IMR-90 (cell line): ENCODE measurements around the gene FTHL17. TPM values are rescaled to one million over a fixed set of nuclear protein-coding genes. Genes with fewer than 3 reads are reported as not detected.

Experiments
- ATAC-seq: fragments of 200-7000 bp; cut with Tn5 transposase; 2 replicates; pipeline ENCODE4 v1.9.1; 2020; ENCODE audit warnings: low read depth, mild to moderate bottlenecking, moderate library complexity
- BruUV-seq: library from RNA; stranded (reverse); fragments of 400-500 nt; replicated peaks from 2 replicates; lab custom pipeline; 2021; lab: Mats Ljungman, UMichigan
- CTCF ChIA-PET: fragments of 300-600 bp; formaldehyde crosslinking; extraction: SDS; loops from one replicate; lab custom pipeline; 2021; ENCODE audit warnings: antibody characterized with exemption; lab: Yijun Ruan, JAX
- POLR2A ChIA-PET: fragments of 300-600 bp; sonication (Branson Sonifier 250); formaldehyde crosslinking; loops from one replicate; lab custom pipeline; 2022; ENCODE audit warnings: antibody characterized with exemption; ENCODE audit not compliant: unreplicated experiment; lab: Charles Lee
- DNase-seq: peaks from one replicate; pipeline ENCODE4 v3.0.0; 2013
- H2AFZ ChIP-seq: replicated peaks from 2 replicates; pipeline ENCODE3; 2013; ENCODE audit warnings: low read length, mild to moderate bottlenecking; ENCODE audit not compliant: poor library complexity
- H2AK5ac ChIP-seq: 2 replicates; pipeline ENCODE4 v1.6.1; 2013; ENCODE audit warnings: low read depth, low read length, inconsistent platforms
- H2AK9ac ChIP-seq: replicated peaks from 2 replicates; pipeline ENCODE3; 2013; ENCODE audit warnings: mild to moderate bottlenecking, low read depth, low read length, moderate library complexity; ENCODE audit not compliant: poor library complexity
- H2BK120ac ChIP-seq: 2 replicates; pipeline ENCODE4 v1.6.1; 2013; ENCODE audit warnings: low read depth, low read length, inconsistent platforms
- H2BK15ac ChIP-seq: 3 replicates; pipeline ENCODE4 v1.6.1; 2013; ENCODE audit warnings: low read depth, low read length, inconsistent platforms
- H2BK20ac ChIP-seq: 2 replicates; pipeline ENCODE4 v1.6.1; 2013; ENCODE audit warnings: low read depth, mild to moderate bottlenecking, inconsistent platforms, low read length, moderate library complexity
- H2BK5ac ChIP-seq: 2 replicates; pipeline ENCODE4 v1.6.1; 2013; ENCODE audit warnings: mild to moderate bottlenecking, low read depth, low read length, inconsistent platforms; ENCODE audit not compliant: poor library complexity, severe bottlenecking
- H3K14ac ChIP-seq: replicated peaks from 2 replicates; pipeline ENCODE4 v1.6.1; 2013; ENCODE audit warnings: low read depth, low read length, inconsistent platforms
- H3K18ac ChIP-seq: 2 replicates; pipeline ENCODE4 v1.6.1; 2013; ENCODE audit warnings: low read depth, low read length, control low read depth
- H3K23ac ChIP-seq: 2 replicates; pipeline ENCODE4 v1.6.1; 2013; ENCODE audit warnings: low read depth, low read length, inconsistent platforms
- H3K27ac ChIP-seq: 2 replicates; pipeline ENCODE4 v1.5.1; 2013; ENCODE audit warnings: mild to moderate bottlenecking, control low read depth, low read length; ENCODE audit not compliant: insufficient read depth
- H3K27me3 ChIP-seq: 2 replicates; pipeline ENCODE4 v1.6.1; 2013; ENCODE audit warnings: low read length; ENCODE audit not compliant: control insufficient read depth, insufficient read depth
- H3K36me3 ChIP-seq: 2 replicates; pipeline ENCODE4 v1.6.1; 2013; ENCODE audit warnings: low read length, mixed read lengths; ENCODE audit not compliant: control insufficient read depth, insufficient read depth
- H3K4ac ChIP-seq: 2 replicates; pipeline ENCODE4 v1.6.1; 2013; ENCODE audit warnings: low read depth, low read length, inconsistent platforms
- H3K4me1 ChIP-seq: 2 replicates; pipeline ENCODE4 v1.6.1; 2013; ENCODE audit warnings: low read length, mixed read lengths; ENCODE audit not compliant: control insufficient read depth, insufficient read depth
- H3K4me2 ChIP-seq: 2 replicates; pipeline ENCODE4 v1.6.1; 2013; ENCODE audit warnings: low read depth, mild to moderate bottlenecking, control low read depth, low read length, moderate library complexity
- H3K4me3 ChIP-seq: 2 replicates; pipeline ENCODE4 v1.5.1; 2013; ENCODE audit warnings: low read depth, mild to moderate bottlenecking, control low read depth, low read length, moderate library complexity; ENCODE audit not compliant: insufficient read depth
- H3K56ac ChIP-seq: 2 replicates; pipeline ENCODE4 v1.6.1; 2013; ENCODE audit warnings: low read length, inconsistent platforms; ENCODE audit not compliant: insufficient read depth; ENCODE audit errors: extremely low read depth
- H3K79me1 ChIP-seq, 2 experiments: 2 replicates each; pipeline ENCODE4 v1.6.1; 2013; ENCODE audit warnings: low read length in 2 of 2, inconsistent platforms in 1 of 2, low read depth in 1 of 2
- H3K9ac ChIP-seq: 2 replicates; pipeline ENCODE4 v1.6.1; 2013; ENCODE audit warnings: low read depth, low read length, control low read depth
- H3K9me1 ChIP-seq: 2 replicates; pipeline ENCODE4 v1.6.1; 2013; ENCODE audit warnings: low read length, inconsistent platforms; ENCODE audit not compliant: insufficient read depth
- H3K9me3 ChIP-seq: 2 replicates; pipeline ENCODE4 v1.6.1; 2013; ENCODE audit warnings: low read length; ENCODE audit not compliant: control insufficient read depth, insufficient read depth
- H4K20me1 ChIP-seq: 2 replicates; pipeline ENCODE4 v1.6.1; 2013; ENCODE audit warnings: low read length, inconsistent platforms; ENCODE audit not compliant: insufficient read depth
- H4K5ac ChIP-seq: 2 replicates; pipeline ENCODE4 v1.6.1; 2013; ENCODE audit warnings: mild to moderate bottlenecking, low read depth, low read length, control low read depth
- H4K8ac ChIP-seq, 2 experiments: 2 replicates each; pipeline ENCODE4 v1.6.1; 2013; ENCODE audit warnings: low read depth in 2 of 2, low read length in 2 of 2, control low read depth in 1 of 2, inconsistent platforms in 1 of 2
- H4K91ac ChIP-seq: 2 replicates; pipeline ENCODE4 v1.6.1; 2013; ENCODE audit warnings: low read depth, low read length, inconsistent platforms; ENCODE audit not compliant: insufficient read depth
- BHLHE40 ChIP-seq: fragments of 150-350 bp; IDR thresholded peaks from 2 replicates; pipeline ENCODE4 v1.6.1; 2016; ENCODE audit warnings: mild to moderate bottlenecking, low read depth, low read length
- CEBPB ChIP-seq: IDR thresholded peaks from 2 replicates; pipeline ENCODE4 v1.6.1; 2012; ENCODE audit warnings: low read depth, low read length, improper control_type of control experiment
- CHD1 ChIP-seq: IDR thresholded peaks from 2 replicates; pipeline ENCODE4 v1.6.1; 2012; ENCODE audit warnings: low read depth, low read length, improper control_type of control experiment
- FOS ChIP-seq: fragments of 150-350 bp; IDR thresholded peaks from 2 replicates; pipeline ENCODE4 v1.6.1; 2016; ENCODE audit warnings: low read depth, low read length
- MAFK ChIP-seq: IDR thresholded peaks from 2 replicates; pipeline ENCODE4 v1.6.1; 2012; ENCODE audit warnings: low read depth, low read length, improper control_type of control experiment
- MAZ ChIP-seq: IDR thresholded peaks from 2 replicates; pipeline ENCODE4 v1.6.1; 2012; ENCODE audit warnings: low read depth, mild to moderate bottlenecking, low read length, improper control_type of control experiment, moderate library complexity, borderline replicate concordance
- MXI1 ChIP-seq: IDR thresholded peaks from 2 replicates; pipeline ENCODE4 v1.6.1; 2012; ENCODE audit warnings: low read depth, mild to moderate bottlenecking, low read length, moderate library complexity, borderline replicate concordance
- NFE2L2 ChIP-seq: fragments of 150-350 bp; IDR thresholded peaks from 2 replicates; pipeline ENCODE4 v1.6.1; 2016; ENCODE audit warnings: low read depth, mild to moderate bottlenecking, low read length
- POLR2A ChIP-seq: IDR thresholded peaks from 2 replicates; pipeline ENCODE4 v1.6.1; 2012; ENCODE audit warnings: mild to moderate bottlenecking, low read depth, low read length
- RAD21 ChIP-seq: IDR thresholded peaks from 2 replicates; pipeline ENCODE4 v1.6.1; 2012; ENCODE audit warnings: low read length, improper control_type of control experiment
- RCOR1 ChIP-seq: IDR thresholded peaks from 2 replicates; pipeline ENCODE4 v1.6.1; 2012; ENCODE audit warnings: mild to moderate bottlenecking, low read length, improper control_type of control experiment; ENCODE audit not compliant: insufficient replicate concordance
- RFX5 ChIP-seq: IDR thresholded peaks from 2 replicates; pipeline ENCODE4 v1.8.0; 2012; ENCODE audit warnings: low read depth, mild to moderate bottlenecking, low read length, moderate library complexity
- SMC3 ChIP-seq: fragments of 150-350 bp; IDR thresholded peaks from 2 replicates; pipeline ENCODE4 v1.6.1; 2016; ENCODE audit warnings: low read depth, mild to moderate bottlenecking, antibody characterized with exemption, low read length, moderate library complexity
- WGBS, 2 experiments: methylation state at CpG; one replicate each; pipeline versions ENCODE4 v1.1.5 to v1.1.7; 2013; ENCODE audit warnings: missing lambda C conversion rate in 2 of 2; ENCODE audit not compliant: insufficient read length in 1 of 2; ENCODE audit errors: extremely low coverage in 2 of 2; 5-methylcytosine and 5-hydroxymethylcytosine counted together
- dilution Hi-C: fragments of 300-500 bp; cut with HindIII; formaldehyde crosslinking; loops from one replicate; pipeline ENCODE4 v1.14.3; 2018; ENCODE audit warnings: low sequenced_read_pairs; ENCODE audit not compliant: unreplicated experiment
- in situ Hi-C: fragments of 300-500 bp; cut with MboI; formaldehyde crosslinking; loops from 3 replicates; pipeline ENCODE4 v1.14.3; 2019; ENCODE audit warnings: low sequenced_read_pairs, inconsistent platforms, mixed read lengths
- intact Hi-C: fragments of 100-400 bp; cut with micrococcal nuclease; formaldehyde crosslinking; loops from 2 replicates; pipeline ENCODE4 v1.10.0; 2022
- polyA plus RNA-seq, 3 experiments: library from polyadenylated mRNA; depleted of rRNA; stranded (reverse); fragments of >200 nt; gene quantifications; 2 replicates each; pipeline ENCODE4 v1.2.3, GENCODE V29; 2012; ENCODE audit warnings: low replicate concordance in 1 of 3
- total RNA-seq: library from RNA; depleted of rRNA; stranded (reverse); fragments of >200 nt; gene quantifications from 2 replicates; pipeline ENCODE4 v1.2.3, GENCODE V29; 2012
- TF ChIP-seq, protein P1 (sequence below): fragments of 150-350 bp; IDR thresholded peaks from 2 replicates; pipeline ENCODE4 v1.6.1; 2016; ENCODE audit warnings: low read depth, mild to moderate bottlenecking, low read length, moderate library complexity, borderline replicate concordance
- TF ChIP-seq, protein P2 (sequence below): conservative IDR thresholded peaks from 2 replicates; pipeline ENCODE4 v1.5.1; 2012; ENCODE audit warnings: mild to moderate bottlenecking, low read depth, low read length, improper control_type of control experiment
- TF ChIP-seq, protein P3 (sequence below): fragments of 150-350 bp; IDR thresholded peaks from 2 replicates; pipeline ENCODE4 v1.6.1; 2017; ENCODE audit warnings: mild to moderate bottlenecking, antibody characterized with exemption, low read length, low read depth

FTHL17 gene
- total and polyA plus RNA-seq, 2 of the 4 experiments (the other 2 are of a cell fraction) = not detected

DNA sequence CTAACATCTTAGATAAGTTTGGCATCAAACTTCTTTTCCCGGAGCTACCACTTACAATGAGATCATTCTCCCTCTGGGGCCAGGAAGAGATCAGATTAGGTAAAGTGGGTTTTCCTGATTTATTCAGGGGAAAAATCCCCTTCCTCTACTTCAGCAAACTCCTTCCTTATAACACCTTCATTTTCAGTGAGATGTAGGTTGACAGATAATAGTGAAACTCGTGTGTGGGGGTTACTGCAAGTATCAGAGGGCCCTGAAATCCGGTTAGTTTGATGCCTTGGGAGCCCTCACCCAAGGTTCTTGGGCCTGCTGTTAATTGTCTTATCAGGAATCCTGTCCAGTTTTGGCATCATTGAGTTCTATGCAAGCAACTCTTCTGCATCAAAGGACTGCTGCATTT is 10.8 kb downstream of the FTHL17 start:
- no peaks in the 10 kb centered on the region for H3K9me1 ChIP-seq
- H2BK5ac ChIP-seq = no peak overlapping the region
- no peak for ATAC-seq
- intact Hi-C loops = loop anchor here (2.0 kb wide), 1 partner anchor 34 kb away; no protein-coding TSS in a partner anchor
- no peak overlapping the region for H3K27ac ChIP-seq
- ChIA-PET POLR2A (no interaction called here), CTCF (no interaction called here)
- in situ Hi-C loops = no loop called here
- H4K8ac ChIP-seq = no peak overlapping the region
- no peak overlapping the region for H3K4me3 ChIP-seq
- H3K56ac ChIP-seq = no peak overlapping the region
- no peak overlapping the region for H3K14ac ChIP-seq
- dilution Hi-C loops = no loop called here
- no peak overlapping the region for H3K4ac ChIP-seq
- H4K91ac ChIP-seq = no peak overlapping the region
- H3K23ac ChIP-seq = no peak overlapping the region
- no peak overlapping the region for H2BK20ac ChIP-seq
- no peak overlapping the region for H3K9ac ChIP-seq
- no peaks in the 10 kb centered on the region for H3K36me3 ChIP-seq
- TF ChIP-seq MAZ (no peak), NFE2L2 (no peak), CEBPB (no peak), MXI1 (no peak), SMC3 (no peak), MAFK (no peak), RAD21 (no peak), CHD1 (no peak), POLR2A (no peak), BHLHE40 (no peak), FOS (no peak), RFX5 (no peak), RCOR1 (no peak)
- TF ChIP-seq, protein P1, sequence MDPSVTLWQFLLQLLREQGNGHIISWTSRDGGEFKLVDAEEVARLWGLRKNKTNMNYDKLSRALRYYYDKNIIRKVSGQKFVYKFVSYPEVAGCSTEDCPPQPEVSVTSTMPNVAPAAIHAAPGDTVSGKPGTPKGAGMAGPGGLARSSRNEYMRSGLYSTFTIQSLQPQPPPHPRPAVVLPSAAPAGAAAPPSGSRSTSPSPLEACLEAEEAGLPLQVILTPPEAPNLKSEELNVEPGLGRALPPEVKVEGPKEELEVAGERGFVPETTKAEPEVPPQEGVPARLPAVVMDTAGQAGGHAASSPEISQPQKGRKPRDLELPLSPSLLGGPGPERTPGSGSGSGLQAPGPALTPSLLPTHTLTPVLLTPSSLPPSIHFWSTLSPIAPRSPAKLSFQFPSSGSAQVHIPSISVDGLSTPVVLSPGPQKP = no peak
- TF ChIP-seq, protein P2, sequence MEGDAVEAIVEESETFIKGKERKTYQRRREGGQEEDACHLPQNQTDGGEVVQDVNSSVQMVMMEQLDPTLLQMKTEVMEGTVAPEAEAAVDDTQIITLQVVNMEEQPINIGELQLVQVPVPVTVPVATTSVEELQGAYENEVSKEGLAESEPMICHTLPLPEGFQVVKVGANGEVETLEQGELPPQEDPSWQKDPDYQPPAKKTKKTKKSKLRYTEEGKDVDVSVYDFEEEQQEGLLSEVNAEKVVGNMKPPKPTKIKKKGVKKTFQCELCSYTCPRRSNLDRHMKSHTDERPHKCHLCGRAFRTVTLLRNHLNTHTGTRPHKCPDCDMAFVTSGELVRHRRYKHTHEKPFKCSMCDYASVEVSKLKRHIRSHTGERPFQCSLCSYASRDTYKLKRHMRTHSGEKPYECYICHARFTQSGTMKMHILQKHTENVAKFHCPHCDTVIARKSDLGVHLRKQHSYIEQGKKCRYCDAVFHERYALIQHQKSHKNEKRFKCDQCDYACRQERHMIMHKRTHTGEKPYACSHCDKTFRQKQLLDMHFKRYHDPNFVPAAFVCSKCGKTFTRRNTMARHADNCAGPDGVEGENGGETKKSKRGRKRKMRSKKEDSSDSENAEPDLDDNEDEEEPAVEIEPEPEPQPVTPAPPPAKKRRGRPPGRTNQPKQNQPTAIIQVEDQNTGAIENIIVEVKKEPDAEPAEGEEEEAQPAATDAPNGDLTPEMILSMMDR = no peak
- TF ChIP-seq, protein P3, sequence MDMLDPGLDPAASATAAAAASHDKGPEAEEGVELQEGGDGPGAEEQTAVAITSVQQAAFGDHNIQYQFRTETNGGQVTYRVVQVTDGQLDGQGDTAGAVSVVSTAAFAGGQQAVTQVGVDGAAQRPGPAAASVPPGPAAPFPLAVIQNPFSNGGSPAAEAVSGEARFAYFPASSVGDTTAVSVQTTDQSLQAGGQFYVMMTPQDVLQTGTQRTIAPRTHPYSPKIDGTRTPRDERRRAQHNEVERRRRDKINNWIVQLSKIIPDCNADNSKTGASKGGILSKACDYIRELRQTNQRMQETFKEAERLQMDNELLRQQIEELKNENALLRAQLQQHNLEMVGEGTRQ = no peak
- no peak overlapping the region for H2BK120ac ChIP-seq
- no peak overlapping the region for H2AFZ ChIP-seq
- H4K5ac ChIP-seq = no peak overlapping the region
- H3K27me3 ChIP-seq = no peaks in the 10 kb centered on the region
- no peaks in the 10 kb centered on the region for H3K79me1 ChIP-seq
- H3K4me2 ChIP-seq = no peak overlapping the region
- H2AK9ac ChIP-seq = no peak overlapping the region
- 20% methylated on average over 1 of the region's 3 CpGs; no CpG with 5 or more reads in 1 of the 2 experiments for WGBS, 2 experiments
- no peaks in the 10 kb centered on the region for H4K20me1 ChIP-seq
- H3K9me3 ChIP-seq = no peaks in the 10 kb centered on the region
- no TSS peak for BruUV-seq
- no peak for DNase-seq
- no peak overlapping the region for H3K18ac ChIP-seq
- no peak overlapping the region for H2BK15ac ChIP-seq
- H3K4me1 ChIP-seq = no peaks in the 10 kb centered on the region
- H2AK5ac ChIP-seq = no peak overlapping the region
